Central memory CD4-positive, alpha-beta T cell (primary cell): ENCODE measurements around the gene SPATA31C1.
"Not testable (repeated sequence)": the region's sequence is repeated elsewhere in the genome, so short reads cannot be mapped to it uniquely, and the experiment has no call there.

Experiments
- DNase-seq: peaks from one replicate; pipeline ENCODE4 v3.0.0; 2022
- total RNA-seq, 3 experiments: gene quantifications; one replicate each; lab custom pipeline; 2026; lab: John Stamatoyannopoulos, UW

SPATA31C1 gene
- 0 reads per million in 3 experiments for total RNA-seq

DNA sequence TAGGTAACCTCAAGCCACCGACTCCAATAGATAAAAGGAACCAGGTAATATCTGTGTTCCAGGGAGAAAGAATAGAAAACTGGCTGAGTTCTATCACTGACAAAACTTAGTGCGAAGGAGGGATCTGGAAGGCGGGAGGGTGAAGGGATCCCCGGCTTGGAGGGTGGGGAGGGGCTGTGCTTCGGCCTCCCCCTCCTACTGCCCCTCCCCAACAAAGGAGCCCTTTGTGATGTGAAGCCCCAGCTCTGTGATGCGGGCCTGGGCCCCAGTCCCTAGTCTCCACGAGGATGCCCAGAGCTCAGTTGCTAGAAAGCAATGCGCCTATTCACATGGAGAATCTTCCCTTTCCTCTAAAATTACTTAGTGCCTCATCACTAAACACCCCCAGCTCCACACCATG, at the start of gene SPATA31C1:
Gene SPATA31C1, plus strand, starts transcription at position 301 of the 400 bp plus-strand sequence.
- not testable (repeated sequence) for DNase-seq

DNA sequence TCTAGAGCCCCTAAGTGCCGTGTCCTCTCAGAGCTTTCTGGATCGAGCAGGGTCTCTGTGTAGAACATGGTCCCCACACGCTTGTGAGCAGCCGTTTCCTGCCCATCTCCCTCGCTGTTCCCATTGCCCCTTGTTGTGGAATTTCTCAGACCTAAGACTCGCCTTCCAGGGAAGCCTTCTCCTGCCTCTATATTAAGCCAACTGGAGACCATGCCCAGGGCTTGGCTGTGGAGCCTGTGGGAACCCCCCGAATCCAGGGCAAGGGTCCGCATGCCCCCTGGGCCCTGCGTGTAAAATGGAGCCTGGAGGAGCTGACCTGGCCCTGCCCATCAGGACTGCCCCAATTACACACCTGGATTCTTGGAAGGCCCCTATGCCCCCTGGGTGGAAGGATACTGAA, 49.6 kb upstream of the SPATA31C1 start:
- DNase-seq, result no peak

GRCh38 chr9:87868635-87869034, 49.1 kb upstream of the SPATA31C1 start:
- DNase-seq, result no peak

DNA sequence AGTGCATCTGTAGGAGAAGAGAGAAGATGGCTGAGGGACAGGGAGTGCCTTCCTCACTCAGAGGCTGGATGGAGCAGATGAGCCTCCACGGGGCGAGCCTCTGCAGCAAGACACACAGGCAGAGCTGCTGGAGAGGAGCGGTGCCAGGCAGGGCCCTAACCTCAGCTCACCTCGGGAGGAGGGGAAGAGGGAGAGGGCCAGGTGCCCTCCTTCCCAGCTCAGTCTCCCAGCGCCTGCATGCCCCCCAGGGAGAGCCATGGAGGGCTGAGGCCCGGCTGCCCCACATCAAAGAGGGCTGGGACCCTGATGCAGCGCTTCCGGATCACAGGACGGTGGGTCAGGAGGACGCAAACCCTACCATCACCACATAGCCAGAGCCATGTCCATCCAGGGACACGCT, 48.7 kb upstream of the SPATA31C1 start:
- DNase-seq, result no peak

- no peak for DNase-seq
Observed at GRCh38 chr9:87871425-87872078, 46.2 kb upstream of the SPATA31C1 start.

DNA sequence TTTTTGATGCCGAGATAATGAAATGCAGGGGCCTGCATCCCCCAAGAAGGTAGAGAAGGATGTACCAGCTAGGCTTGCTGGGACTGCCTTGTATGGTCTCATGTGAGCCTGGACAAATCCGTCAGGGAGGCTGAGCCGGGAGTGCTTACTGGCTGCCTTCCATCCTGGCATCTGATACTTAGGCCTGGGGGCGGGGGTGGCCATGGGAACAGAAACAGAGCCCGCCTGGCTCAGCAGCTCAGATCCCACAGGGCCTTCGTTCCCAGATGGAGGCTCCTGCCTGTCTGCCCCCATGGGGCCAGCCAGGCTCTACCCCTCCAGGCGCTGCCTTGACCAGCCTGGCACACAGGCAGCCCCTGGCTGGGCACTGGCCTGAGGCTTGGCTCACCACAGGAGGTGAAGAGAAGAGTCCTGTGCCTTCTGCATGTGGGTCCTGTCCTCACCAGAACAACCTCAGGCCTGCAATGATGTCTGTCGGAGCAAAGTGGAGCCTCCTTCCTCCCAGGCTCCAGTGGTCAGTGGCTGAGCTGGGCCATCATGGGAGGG, 45.6 kb upstream of the SPATA31C1 start:
- no peak for DNase-seq

- DNase-seq, result no peak
Observed at GRCh38 chr9:87873607-87874303, 44.0 kb upstream of the SPATA31C1 start.

DNA sequence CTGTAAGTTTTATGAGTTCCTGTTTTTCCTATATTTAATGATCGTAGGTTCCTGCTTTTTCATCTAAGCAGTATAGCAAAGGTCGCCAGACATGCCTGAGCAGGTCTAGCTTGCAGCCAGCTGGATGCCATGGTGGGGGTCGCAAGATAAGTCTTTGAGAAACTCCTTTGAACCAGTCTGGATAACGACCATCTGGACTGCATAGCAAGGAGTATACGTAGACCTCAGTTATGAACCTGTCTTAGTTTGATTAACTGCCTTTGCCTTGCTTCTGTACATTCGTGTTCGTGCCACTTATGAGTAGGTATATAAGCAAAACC, 43.5 kb upstream of the SPATA31C1 start:
- no peak for DNase-seq

DNA sequence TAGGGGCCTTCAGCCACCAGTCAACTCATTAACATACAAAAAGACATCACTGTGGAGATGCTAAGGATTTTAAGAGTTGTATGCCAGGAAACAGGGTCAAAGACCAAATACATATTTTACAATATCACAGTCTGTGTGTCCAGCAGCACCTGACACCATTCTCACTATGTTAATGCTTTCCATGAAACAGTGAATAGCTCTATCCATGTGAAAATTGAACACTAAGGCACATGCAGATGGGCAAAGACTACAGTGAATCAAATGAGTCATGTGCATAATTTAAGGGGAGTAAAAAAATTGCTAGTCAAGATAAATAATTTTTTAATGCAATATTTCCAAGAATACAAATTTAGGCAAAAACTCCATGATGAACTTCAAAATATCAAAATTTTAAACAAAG, 42.7 kb upstream of the SPATA31C1 start:
- DNase-seq, result no peak

GRCh38 chr9:87875831-87876545, 41.8 kb upstream of the SPATA31C1 start:
- DNase-seq, result no peak

GRCh38 chr9:87876708-87877107, 41.1 kb upstream of the SPATA31C1 start:
- no peak for DNase-seq

- no peak for DNase-seq
Observed at GRCh38 chr9:87878989-87879511, 38.7 kb upstream of the SPATA31C1 start.

DNA sequence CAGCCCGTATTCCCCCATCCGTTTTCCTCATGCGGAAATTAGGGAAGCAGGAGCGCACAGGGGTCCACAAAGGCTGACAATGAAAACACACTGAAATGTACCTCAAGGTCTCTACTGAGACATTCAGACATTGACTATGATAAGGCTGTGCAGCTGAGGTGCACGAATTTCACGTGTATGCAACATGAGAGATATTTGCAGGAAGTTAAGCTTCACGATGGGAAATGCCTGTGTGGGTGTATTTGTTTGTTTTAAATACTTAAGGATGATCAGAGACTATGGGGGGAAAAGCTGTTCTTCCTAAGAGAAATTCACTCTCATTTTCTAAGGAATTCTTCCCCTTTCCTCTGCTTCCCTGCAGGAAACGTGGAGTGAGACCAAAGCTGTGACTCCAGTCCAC, 37.6 kb upstream of the SPATA31C1 start:
- DNase-seq, result no peak

GRCh38 chr9:87880683-87881082, 37.1 kb upstream of the SPATA31C1 start:
- no peak for DNase-seq

- DNase-seq, result no peak
Observed at GRCh38 chr9:87882627-87883026, 35.1 kb upstream of the SPATA31C1 start, which contains the start of gene SPATA31E1. Gene SPATA31E1 (plus strand): TSS chr9:87882877. CDS start chr9:87882892, 15 bp downstream.

DNA sequence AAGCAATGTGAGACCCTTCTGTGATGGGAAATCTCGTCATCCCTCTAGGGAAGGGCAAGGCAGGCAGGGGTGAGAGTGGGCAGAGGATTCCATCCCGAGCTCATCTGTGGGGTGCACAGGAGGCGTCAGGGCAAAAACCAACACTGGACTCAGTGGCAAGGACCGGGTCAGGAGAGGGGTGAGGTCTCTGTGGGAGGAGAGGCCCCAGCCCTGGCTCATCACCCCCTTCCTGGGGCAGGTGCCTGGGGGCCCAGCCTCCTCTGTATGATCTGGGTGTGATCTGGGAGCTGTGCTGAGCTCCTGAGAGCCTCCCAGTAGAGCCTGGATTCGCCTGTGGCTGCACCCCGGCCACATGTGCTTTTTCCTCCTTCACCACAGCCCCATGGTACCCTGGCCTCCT, 34.5 kb upstream of the SPATA31C1 start:
- DNase-seq, result no peak

DNA sequence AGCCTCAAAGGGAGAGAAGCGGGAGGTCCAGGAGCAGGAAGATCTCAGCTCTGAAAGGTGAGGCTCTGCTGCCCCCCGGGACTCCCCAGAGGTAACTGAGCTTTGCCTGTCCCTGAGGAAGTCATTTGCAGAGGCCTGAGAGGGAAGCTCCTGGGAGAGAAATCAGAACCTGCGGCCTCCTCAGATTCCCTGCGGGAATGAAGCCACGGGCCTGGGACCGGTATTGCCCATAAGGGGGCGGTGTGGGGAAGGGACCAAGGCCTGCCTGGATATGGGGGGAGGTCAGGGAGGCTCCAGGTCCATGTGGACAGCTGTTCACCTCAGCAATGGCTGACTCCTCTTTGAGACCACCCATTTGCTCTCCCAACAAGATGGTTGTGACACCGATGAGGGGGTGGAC, 33.8 kb upstream of the SPATA31C1 start:
- DNase-seq, result no peak

DNA sequence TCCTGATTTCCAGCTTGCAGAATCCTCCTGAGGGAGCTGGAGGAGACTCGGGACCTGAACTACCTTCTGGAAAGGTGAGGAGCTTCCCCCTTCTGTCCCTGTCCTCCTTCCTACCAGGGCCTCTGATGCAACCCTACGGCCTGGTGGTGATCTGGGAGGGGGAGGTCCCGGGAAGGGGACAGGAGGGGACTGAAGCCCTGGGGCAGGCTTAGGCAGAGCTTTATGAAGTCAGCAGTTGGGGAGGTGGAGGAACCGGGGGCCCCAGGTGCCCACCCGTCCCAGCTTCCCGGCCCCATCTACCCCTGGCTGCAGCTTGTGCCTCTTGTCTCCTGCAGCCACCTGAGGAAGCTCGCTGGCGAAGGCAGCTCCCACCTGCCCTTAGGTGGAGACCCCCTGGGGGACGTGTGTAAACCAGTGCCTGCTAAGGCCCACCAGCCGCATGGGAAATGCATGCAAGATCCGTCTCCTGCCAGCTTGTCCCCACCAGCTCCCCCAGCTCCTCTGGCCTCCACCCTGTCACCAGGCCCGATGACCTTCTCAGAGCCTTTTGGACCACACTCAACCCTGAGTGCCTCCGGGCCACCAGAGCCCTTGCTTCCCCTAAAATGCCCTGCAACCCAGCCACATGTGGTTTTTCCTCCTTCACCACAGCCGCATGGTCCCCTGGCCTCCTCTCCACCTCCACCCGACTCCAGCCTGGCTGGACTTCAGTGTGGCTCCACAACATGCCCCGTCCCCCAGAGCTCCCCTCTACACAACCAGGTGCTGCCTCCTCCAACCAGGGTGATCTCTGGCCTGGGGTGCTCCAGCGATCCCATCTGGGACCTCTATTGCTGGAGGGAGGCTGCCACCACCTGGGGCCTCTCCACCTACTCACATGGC, 32.9 kb upstream of the SPATA31C1 start:
- DNase-seq, result no peak

DNA sequence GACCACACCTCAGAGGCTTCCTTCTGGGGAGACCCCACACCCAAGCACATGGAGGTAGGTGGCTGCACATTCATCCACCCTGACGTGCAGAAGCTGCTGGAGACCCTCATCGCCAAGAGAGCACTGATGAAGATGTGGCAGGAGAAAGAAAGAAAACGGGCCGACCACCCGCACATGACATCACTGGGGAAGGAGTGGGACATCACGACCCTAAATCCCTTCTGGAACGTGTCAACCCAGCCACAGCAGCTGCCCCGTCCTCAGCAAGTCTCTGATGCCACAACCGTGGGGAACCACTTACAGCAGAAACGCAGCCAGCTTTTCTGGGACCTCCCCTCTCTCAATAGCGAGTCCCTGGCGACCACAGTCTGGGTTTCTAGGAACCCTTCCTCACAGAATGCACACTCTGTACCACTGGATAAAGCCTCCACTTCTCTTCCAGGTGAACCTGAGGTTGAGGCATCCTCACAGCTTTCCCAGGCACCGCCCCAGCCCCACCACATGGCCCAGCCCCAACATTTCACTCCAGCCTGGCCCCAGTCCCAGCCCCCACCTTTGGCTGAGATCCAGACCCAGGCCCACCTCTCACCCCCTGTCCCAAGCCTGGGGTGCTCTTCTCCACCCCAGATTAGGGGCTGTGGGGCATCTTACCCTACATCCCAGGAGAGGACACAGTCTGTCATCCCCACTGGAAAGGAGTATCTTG, 32.1 kb upstream of the SPATA31C1 start:
- no peak for DNase-seq

DNA sequence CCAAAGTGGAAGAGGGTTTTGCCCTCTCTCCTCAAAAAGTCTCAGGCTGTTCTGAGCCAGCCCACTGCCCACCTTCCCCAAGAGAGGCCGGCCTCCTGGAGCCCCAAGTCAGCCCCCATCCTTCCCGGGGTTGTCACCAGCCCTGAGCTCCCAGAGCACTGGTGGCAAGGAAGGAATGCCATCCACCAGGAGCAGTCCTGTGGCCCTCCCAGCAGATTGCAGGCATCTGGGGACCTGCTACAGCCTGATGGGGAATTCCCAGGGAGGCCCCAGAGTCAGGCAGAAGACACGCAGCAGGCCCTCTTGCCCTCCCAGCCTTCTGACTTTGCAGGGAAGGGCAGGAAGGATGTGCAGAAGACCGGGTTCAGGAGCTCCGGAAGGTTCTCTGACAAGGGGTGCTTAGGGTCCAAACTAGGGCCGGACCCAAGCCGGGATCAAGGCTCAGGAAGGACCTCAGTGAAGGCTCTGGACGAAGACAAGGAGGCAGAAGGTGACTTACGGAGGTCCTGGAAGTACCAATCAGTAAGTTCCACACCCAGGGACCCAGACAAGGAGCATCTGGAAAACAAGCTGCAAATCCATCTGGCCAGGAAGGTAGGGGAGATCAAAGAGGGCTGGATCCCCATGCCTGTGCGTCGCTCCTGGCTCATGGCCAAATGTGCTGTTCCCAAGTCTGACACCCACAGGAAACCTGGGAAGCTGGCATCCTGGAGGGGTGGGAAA, 31.4 kb upstream of the SPATA31C1 start:
- DNase-seq, result no peak

- no peak for DNase-seq
Observed at GRCh38 chr9:87886933-87887505, 30.7 kb upstream of the SPATA31C1 start.
